MM.1S (cell line): ENCODE data around the gene IRS1.

Source experiments
- DNase-seq: peaks from one replicate; pipeline ENCODE4 v3.0.0-alpha.2; 2015
- H2AFZ ChIP-seq: fragments of 300-600 bp; sonication (generic); 2 replicates; pipeline ENCODE4 v1.6.0; 2016; ENCODE audit warnings: antibody characterized with exemption, low read length
- H3F3A ChIP-seq: fragments of 300-600 bp; sonication (generic); 2 replicates; pipeline ENCODE4 v1.6.1; 2016; ENCODE audit warnings: mild to moderate bottlenecking, antibody characterized with exemption, low read length, moderate library complexity, mixed read lengths; ENCODE audit not compliant: insufficient read depth
- H3K27ac ChIP-seq: fragments of 300-600 bp; sonication (generic); 2 replicates; pipeline ENCODE4 v1.5.1; 2016; ENCODE audit warnings: mild to moderate bottlenecking, low read length
- H3K27me3 ChIP-seq: fragments of 300-600 bp; sonication (generic); replicated peaks from 2 replicates; pipeline ENCODE4 v1.6.0; 2016; ENCODE audit warnings: low read length; ENCODE audit not compliant: insufficient read depth
- H3K36me3 ChIP-seq: fragments of 300-600 bp; sonication (generic); replicated peaks from 2 replicates; pipeline ENCODE4 v1.6.1; 2016; ENCODE audit warnings: mild to moderate bottlenecking, low read length, mixed read lengths; ENCODE audit not compliant: insufficient read depth
- H3K4me1 ChIP-seq: fragments of 300-600 bp; sonication (generic); 2 replicates; pipeline ENCODE4 v1.6.1; 2016; ENCODE audit warnings: low read length, mixed read lengths
- H3K4me2 ChIP-seq: fragments of 300-600 bp; sonication (generic); 2 replicates; pipeline ENCODE4 v1.6.0; 2016; ENCODE audit warnings: low read depth, low read length
- H3K4me3 ChIP-seq: fragments of 300-600 bp; sonication (generic); 2 replicates; pipeline ENCODE4 v1.5.1; 2016; ENCODE audit warnings: low read length, mixed read lengths
- H3K79me2 ChIP-seq: fragments of 300-600 bp; sonication (generic); 2 replicates; pipeline ENCODE4 v1.6.1; 2016; ENCODE audit warnings: mixed run types, low read length, mixed read lengths
- H3K9ac ChIP-seq: fragments of 300-600 bp; sonication (generic); 2 replicates; pipeline ENCODE4 v1.6.1; 2016; ENCODE audit warnings: low read length, mixed read lengths
- H3K9me2 ChIP-seq: fragments of 300-600 bp; sonication (generic); replicated peaks from 2 replicates; pipeline ENCODE4 v1.6.1; 2016; ENCODE audit warnings: mild to moderate bottlenecking, low read length, mixed read lengths; ENCODE audit not compliant: insufficient read depth
- H3K9me3 ChIP-seq: fragments of 300-600 bp; sonication (generic); replicated peaks from 2 replicates; pipeline ENCODE4 v1.6.1; 2016; ENCODE audit warnings: mild to moderate bottlenecking, low read length, mixed read lengths; ENCODE audit not compliant: insufficient read depth
- H4K20me1 ChIP-seq: fragments of 300-600 bp; sonication (generic); 2 replicates; pipeline ENCODE4 v1.6.1; 2016; ENCODE audit warnings: mild to moderate bottlenecking, low read length, moderate library complexity, mixed read lengths; ENCODE audit not compliant: insufficient read depth
- CTCF ChIP-seq: fragments of 300-600 bp; sonication (generic); IDR thresholded peaks from 2 replicates; pipeline ENCODE4 v1.5.1; 2016; ENCODE audit warnings: antibody characterized with exemption, low read length, mixed read lengths
- EZH2 ChIP-seq: fragments of 300-600 bp; sonication (generic); optimal IDR thresholded peaks from 2 replicates; pipeline ENCODE3; 2017; ENCODE audit warnings: low read depth, mild to moderate bottlenecking, antibody characterized with exemption, low read length, mixed read lengths
- EZH2phosphoT487 ChIP-seq: fragments of 300-600 bp; sonication (generic); IDR thresholded peaks from 2 replicates; pipeline ENCODE4 v1.6.1; 2018; ENCODE audit warnings: antibody characterized with exemption, low read length

IRS1 gene

GRCh38 chr2:226803410-226803809, 3.8 kb upstream of the IRS1 start:
- no peak for DNase-seq

DNA sequence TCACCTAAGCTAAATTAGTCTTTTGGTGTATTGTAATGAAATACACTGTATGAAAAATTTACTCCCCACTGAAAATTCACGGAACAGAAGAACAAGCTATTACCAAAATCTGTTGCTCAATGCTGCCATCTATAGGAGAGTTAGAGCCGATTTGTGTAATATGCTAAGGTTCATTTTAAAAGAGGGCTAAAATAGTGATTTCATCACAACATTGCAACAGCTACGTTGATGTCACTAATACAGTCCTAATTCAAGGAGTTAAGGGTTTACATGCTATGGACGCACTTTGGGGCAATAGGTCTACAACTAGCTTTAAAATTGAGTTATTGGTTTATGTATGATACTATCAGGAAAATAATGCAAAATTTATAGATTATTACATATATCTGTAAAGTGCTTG, 3.0 kb upstream of the IRS1 start:
- no peak overlapping the region for H3K9ac ChIP-seq
- peaks cover 19% of the 10 kb centered on the region for H3K79me2 ChIP-seq

More at GRCh38 chr2:226803410-226803809, 3.8 kb upstream of the IRS1 start:
- peaks cover 10% of the 10 kb centered on the region; the same call in 1 of the 2 replicates for H3K4me1 ChIP-seq
- no peaks in the 10 kb centered on the region for H3K9me2 ChIP-seq
- H3K9ac ChIP-seq, result no peak overlapping the region
- H3K27ac ChIP-seq, result no peak overlapping the region
- H3K27me3 ChIP-seq, result no peaks in the 10 kb centered on the region
- TF ChIP-seq EZH2phosphoT487 (no peak), CTCF (no peak), EZH2 (no peak)
- no peak overlapping the region for H3K4me2 ChIP-seq
- H2AFZ ChIP-seq, result no peak overlapping the region
- no peak overlapping the region for H3K4me3 ChIP-seq
- peaks cover 11% of the 10 kb centered on the region for H3K79me2 ChIP-seq
- no peaks in the 10 kb centered on the region for H3K9me3 ChIP-seq
- H3K36me3 ChIP-seq, result no peaks in the 10 kb centered on the region
- no peaks in the 10 kb centered on the region for H4K20me1 ChIP-seq
- H3F3A ChIP-seq, result peaks cover 14% of the 10 kb centered on the region

GRCh38 chr2:226800941-226801784, 1.5 kb upstream of the IRS1 start:
- Histone ChIP-seq H3K4me1 (peaks cover 10% of the 10 kb centered on the region; the same call in 1 of the 2 replicates), H4K20me1 (no peaks in the 10 kb centered on the region), H3K9me2 (no peaks in the 10 kb centered on the region), H3K9me3 (no peaks in the 10 kb centered on the region), H3K27me3 (no peaks in the 10 kb centered on the region), H3K4me2 (peak overlapping the region; percentile 76), H3K27ac (peak overlapping the region; percentile 64), H3F3A (peaks cover 14% of the 10 kb centered on the region), H3K9ac (peak overlapping the region; percentile 60), H3K4me3 (peak overlapping the region; percentile 60), H3K79me2 (peaks cover 33% of the 10 kb centered on the region), H3K36me3 (0 out of 2 replicates have a peak, but pooled peaks cover 3% of the 10 kb centered on the region), H2AFZ (peak overlapping the region; percentile 94)
- TF ChIP-seq EZH2phosphoT487 (no peak), CTCF (no peak), EZH2 (no peak)
- peak; percentile 89 for DNase-seq

More for the DNA sequence above, 3.0 kb upstream of the IRS1 start:
- H3K4me3 ChIP-seq, result no peak overlapping the region
- TF ChIP-seq EZH2phosphoT487 (no peak), CTCF (peak; percentile 71)
- H4K20me1 ChIP-seq, result no peaks in the 10 kb centered on the region
- peaks cover 10% of the 10 kb centered on the region; the same call in 1 of the 2 replicates for H3K4me1 ChIP-seq
- H3K27me3 ChIP-seq, result no peaks in the 10 kb centered on the region
- DNase-seq, result peak; percentile 79
- no peak overlapping the region for H3K4me2 ChIP-seq
- H3K9me2 ChIP-seq, result no peaks in the 10 kb centered on the region
- no peak overlapping the region for H2AFZ ChIP-seq
- no peak overlapping the region for H3K27ac ChIP-seq
- H3K36me3 ChIP-seq, result no peaks in the 10 kb centered on the region
- peaks cover 14% of the 10 kb centered on the region for H3F3A ChIP-seq
- H3K9me3 ChIP-seq, result no peaks in the 10 kb centered on the region
